GM20431 (cell line): ENCODE measurements around the gene RNF123.
"Not testable (repeated sequence)": the region's sequence is repeated elsewhere in the genome, so short reads cannot be mapped to it uniquely, and the experiment has no call there.

ENCODE experiments used
- in situ Hi-C: fragments of 300-500 bp; cut with MseI, MboI; formaldehyde crosslinking; loops from one replicate; pipeline ENCODE4 v1.15.0; 2020; ENCODE audit warnings: low sequenced_read_pairs; ENCODE audit not compliant: unreplicated experiment

RNF123 gene

DNA sequence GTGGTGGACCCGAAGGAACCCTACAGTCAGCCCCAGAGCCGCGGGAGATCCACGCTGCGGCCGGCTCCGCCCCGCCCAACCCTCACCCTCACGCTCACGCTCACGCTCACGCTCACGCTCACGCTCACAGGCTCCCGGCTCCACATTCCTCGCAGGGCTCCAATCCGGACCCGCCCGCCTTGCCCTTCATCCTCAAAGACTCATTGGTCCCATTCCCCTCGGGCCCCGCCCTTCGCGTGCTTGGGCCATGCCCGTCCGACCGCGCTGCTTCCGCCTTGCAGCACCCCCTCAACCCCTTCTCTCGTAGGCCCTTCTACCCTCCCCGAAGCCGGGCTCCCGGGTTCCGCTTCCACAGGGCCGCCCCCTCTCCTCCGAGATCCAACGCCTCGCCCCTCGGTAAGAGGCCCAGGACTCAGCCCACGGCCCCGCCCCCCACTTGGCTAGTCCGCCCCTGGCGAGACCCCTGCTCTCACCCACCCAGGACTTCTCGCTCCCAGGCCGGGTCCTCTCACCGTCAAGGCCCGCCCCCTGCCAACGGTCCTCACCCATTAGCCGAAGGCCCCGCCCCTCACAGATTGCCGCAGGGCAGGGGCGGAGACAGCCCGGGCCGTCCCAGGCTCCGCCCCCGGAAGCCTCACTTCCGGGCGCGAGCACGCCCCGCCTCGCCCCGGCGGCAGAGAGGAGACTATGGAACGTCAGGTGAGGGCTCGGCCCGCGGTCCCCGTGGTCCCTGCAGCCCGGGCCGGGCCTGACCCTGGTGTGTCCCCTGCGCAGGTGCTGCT is 15.5 kb upstream of the RNF123 start, which contains the start of gene APEH:
TSS of gene APEH (plus strand) at position 637 of the 782 bp plus-strand sequence. CDS start at position 688, 51 bp downstream.
- in situ Hi-C loops = no loop called here

DNA sequence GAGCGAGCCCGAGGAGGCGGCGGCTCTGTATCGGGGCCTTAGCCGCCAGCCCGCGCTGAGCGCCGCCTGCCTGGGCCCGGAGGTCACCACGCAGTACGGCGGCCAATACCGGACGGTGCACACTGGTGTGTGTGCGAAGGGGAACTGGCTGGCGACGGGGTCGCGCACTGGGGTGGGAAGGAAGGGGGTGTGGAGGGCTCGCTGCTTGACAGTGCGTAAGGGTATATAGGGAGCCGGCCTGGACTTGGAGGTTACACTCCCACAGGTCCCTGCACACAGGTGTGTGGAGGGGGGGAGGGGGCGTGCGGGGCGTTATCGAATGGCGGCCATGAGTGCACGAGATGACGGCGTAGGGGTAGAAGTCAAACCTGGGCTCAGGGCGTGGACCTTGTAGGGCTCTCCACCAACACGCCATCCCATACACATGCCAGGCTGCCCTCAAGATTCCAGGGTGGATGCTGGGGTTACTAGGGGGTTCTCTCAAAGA is 14.8 kb upstream of the RNF123 start:
- in situ Hi-C loops = no loop called here

DNA sequence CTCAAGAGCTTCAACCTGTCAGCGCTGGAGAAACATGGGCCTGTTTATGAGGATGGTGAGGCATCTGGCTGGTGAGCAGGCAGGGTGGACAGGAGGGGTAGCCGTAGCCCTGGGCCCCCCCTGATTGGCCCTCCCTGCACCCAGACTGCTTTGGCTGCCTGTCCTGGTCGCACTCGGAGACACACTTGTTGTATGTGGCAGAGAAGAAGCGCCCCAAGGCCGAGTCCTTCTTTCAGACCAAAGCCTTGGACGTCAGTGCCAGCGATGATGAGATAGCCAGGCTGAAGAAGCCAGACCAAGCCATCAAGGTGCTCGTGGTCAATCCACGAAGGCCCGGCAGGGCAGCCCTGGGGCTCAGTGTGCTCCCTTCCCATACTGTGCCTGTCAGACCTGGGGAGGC is 13.4 kb upstream of the RNF123 start:
- in situ Hi-C loops = no loop called here

DNA sequence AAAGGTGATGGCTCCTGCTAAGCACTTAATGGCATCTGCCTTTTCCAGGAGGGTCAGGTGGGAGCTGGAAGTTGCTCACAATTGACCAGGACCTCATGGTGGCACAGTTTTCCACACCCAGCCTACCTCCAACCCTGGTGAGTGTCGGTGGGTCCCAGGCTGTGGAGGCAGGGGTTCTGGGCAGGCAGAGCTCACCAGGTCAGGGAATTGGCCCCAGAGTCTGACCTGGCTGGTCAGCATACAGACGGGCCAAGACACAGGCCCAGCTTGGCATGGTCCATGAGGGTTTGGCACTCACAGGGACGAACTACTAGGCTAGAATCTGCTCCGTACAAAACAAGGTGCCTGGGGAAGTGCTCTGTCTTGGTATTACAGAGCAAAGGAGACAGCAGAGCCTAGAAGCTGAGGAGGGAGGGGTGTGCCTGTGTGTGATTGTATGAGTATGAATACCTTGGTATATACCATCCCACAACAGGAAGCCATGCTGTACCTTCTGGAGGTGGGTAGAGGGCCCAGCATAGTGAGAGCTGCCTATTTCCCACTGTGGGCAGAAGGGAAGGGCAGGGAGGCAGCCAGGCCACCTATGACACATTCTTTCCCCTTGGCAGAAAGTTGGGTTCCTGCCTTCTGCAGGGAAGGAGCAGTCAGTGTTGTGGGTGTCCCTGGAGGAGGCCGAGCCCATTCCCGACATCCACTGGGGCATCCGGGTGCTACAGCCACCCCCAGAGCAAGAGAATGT is 8.7 kb upstream of the RNF123 start:
- in situ Hi-C loops = no loop called here

DNA sequence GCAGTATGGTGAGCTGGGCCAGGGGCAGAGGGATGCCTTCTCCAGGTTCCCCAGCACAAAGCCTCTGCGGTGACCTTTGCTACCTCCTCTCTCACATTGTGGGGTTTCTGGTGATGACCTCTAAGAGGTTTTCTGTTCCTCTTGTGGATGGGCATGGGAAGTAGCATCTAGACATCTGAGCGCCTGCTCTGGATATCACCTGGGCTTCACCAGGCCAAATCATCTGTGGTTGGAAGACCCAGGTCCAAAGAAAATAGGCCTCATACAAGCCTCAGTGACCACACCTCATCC is 8.2 kb upstream of the RNF123 start:
- in situ Hi-C loops = no loop called here

DNA sequence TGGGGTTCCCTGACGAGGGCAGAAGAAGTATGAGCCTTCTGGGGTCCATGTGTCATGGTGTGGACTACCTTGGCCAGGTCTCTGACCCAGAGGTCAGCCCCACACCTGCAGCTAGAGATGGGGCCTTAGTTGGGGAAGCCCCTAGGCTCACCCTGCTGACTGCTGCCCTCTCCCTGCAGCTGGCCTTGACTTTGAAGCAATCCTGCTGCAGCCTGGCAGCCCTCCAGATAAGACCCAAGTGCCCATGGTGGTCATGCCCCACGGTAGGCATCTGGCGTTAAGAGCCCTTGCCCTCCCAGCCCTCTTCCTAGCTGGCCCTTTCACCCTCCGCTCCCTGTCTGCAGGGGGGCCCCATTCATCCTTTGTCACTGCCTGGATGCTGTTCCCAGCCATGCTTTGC is 7.8 kb upstream of the RNF123 start:
- in situ Hi-C loops = no loop called here

DNA sequence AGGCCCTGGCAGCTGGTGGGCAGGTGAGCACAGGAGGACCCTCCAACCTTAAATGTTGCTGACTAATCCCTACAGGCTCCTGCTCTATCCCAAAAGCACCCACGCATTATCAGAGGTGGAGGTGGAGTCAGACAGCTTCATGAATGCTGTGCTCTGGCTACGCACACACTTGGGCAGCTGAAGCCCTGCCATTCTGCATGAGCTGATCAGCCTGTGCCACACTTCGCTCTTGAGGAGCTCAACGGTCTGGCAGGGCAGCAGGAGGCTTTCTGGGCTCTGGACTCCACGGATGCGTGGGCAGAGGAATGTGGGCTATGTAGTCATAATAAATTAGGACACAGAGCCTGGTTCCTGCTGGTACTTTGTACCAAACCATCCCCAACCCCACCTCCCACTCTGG is 6.2 kb upstream of the RNF123 start:
- in situ Hi-C loops = no loop called here

DNA sequence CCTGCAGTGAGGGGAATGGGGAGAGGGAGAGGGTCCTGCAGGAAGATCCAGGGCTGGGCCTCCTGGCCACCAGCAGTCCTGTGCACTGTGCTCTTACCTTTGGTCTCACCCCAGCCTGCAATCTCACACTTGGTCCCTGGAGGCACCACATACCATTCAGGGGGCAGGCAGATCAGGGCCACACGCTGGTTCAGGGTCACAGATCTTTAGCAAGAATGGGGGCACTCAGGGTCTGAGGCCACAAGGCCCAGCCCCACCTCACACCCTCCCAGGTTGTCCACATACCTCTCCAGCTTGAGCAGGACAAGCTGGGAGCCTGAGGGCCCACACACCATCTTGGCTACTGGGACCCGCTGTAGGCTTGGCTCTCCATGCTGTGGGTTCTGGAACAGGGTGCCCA is 4.9 kb upstream of the RNF123 start:
- in situ Hi-C loops = not testable (repeated sequence)

DNA sequence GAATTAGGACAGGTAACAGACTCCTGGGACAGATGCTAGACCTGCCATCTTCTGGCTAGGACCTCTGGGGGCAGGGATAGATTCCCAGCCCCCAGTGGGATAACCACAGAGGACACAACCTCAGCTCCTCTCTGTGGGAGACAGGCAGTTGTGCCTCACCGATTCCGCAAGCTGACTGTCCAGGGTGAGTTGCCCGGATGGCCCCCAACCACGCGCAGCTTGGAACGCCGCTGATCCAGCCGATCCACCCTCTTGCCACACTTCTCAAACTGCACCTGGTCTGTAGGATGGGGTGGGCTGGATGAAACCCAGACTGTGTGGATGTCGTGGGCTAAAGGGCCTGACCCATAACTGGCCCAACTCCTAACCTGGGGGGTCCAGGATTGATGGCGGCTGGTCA is 4.3 kb upstream of the RNF123 start:
- in situ Hi-C loops = not testable (repeated sequence)

DNA sequence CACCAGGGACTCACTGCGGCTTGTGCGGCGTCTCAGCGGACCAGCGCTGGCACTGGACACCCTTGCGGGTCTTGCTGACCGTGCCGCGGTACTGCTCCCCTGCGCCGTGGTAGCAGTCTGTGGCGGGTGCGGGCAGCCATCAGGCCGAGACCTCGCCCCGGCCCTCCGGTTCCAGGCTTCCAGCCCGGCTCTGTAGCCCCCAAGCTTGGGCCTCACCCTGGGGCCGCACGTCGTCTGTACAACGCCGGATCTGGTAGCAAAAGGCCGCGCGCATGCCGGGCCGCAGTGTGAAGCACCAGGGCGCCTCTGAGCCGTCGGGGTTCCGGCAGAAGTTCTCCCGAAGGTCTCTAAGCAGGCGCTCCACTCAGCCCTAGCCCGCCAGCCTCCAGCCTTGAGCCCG is 3.5 kb upstream of the RNF123 start:
- in situ Hi-C loops = not testable (repeated sequence)

DNA sequence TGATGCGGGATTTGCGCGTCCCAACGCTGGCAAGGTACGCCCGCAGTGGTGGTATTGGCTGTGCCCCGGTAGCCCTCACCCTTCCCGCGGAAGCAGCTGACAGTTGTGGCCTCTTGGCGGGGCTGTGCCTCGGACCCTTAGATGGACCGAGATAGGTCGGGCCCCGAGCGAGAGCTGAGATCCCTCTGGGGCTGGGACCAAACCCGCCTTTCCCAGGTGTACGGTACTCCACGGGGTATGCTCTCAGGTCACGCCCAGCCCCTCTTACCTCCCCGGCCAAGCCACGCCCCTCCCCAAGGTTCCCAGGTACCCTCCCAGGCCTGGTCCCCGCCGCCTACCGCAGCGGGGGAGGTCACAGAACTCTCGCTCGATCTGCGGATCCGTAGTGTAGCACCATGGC is 3.0 kb upstream of the RNF123 start:
- in situ Hi-C loops = not testable (repeated sequence)

DNA sequence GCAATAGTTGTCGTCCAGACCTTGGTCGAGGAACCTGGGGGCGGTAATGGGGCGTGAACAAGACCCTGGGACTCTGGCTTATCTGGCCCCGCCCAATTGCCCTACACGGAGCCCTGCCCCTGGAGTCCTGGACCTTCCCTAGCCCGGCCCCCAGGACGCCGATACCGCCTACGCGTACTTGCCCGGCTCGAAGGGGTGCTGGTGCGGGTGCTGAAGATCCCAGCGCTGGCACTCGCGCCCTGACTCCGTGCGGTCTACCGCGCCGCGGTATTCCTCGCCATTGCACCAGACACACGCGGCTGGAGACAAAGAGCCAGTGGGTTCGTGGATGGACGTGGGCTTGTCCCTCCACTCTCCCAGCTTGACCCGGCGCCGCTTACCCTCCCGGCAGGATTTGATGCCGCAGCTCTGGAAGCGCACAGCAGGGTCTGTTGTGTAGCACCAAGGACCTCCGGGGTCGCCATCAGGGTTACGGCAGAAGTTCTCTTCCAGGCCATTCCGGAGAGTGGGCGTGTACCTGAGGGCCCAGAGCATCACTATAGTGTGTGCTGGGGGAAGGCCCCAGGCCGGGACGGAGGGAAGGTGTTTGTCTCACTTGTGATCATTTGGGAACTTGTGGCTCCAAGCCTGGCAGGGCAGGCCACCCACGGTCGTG is 2.5 kb upstream of the RNF123 start:
- in situ Hi-C loops = not testable (repeated sequence)

DNA sequence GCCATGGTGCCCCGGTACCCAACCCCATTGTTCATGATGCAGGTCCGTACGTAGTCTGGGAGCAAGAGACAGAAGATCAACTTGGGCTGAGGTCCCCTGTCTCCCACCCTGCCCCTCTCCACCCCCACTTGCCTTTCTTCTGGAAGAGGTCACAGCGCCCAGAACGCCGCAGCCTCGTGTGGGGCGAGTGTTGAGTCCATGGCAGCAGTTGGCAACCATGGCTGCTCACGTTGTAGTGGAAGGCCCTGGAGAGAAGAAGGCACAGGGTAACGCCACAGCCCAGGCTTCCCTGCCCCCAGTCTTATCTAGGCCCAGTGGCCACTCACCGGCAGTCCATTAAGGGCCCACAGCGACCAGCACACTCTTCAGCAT is 1.9 kb upstream of the RNF123 start:
- in situ Hi-C loops = not testable (repeated sequence)

DNA sequence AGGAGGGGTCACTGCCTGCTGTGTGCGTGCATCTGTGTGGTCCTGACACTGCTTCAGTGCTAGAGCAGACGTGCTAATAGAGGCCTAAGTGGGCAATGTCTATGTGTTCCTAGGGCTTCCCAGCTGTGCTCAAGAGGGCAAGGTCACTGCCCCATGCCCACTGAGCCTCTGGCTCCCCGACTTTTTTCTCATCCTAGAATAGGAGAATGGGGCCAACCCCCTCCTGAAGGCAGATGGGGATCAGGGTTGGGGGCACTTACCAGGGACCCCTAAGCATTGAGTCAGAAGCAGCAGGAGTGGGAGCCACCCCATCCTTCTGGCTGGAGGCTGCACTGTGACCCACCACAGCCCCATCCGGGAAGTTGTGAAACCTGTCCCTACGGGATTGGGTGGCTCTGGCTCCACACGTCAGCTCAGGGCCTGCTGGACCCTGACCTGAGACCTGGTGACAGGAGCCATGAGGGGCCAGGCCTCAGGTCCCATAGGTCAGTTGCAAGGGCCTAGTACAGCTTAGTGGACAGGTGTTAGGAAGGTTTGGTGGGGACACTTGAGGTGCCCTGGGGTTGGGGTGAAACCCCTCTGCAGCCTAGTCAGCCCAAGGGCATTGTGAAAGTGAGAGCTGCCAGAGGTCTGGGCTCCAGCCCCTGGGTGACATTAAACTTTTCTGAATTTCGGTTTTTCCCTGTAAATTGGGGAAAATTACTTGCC is 865 bp upstream of the RNF123 start:
- in situ Hi-C loops = not testable (repeated sequence)

DNA sequence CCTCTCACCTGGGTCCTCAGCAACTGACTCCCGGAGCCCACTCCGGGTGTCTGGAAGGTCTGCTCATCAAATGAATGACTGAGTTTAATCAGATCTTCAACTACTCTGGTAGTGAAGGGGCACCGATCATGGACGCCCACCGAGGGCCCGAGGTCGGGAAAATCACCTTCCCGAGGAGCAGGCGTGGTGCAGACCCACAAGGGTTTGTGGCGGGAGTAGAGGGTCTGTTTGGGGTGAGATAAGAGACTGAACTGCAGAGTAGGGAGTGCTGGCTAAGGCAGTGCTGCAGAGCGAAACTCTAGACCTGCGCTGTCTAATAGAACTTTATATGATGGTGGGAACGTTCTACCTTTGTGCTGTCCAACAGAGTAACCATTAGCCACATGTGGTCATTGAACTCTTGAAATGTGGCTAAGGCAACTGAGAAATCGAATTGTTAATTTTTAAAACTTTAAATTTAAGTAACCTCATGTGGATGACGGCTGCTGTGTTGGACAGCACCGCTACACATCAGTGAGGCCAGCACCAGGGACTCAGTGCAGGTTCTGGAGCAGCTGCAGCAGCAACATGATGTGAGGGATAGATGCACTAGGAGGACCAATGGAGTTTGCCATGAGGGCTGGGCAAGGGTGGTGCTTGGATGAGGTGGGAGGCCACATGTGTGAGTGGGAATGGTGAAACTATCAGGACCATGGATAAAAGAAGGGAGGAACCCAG is 709 bp downstream of the RNF123 start:
- in situ Hi-C loops = not testable (repeated sequence)

DNA sequence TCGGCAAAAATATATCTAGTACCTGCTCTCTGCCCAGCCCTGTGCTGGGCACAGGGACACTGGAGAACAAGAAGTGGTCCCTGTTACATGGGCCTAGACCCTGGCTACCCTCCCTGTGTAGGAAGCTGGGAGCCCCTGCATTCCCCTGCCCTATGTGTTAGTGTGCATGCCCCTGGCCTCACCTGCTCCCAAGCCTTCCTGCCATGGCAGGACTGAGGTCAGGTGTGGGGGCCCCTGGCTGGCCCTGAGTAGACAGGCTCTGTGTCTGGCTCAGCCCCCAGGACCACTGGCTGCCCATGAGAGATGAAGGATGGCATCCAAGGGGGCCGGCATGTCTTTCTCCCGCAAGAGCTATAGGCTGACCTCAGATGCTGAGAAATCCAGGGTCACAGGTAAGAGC is 1.5 kb downstream of the RNF123 start:
- in situ Hi-C loops = not testable (repeated sequence)

DNA sequence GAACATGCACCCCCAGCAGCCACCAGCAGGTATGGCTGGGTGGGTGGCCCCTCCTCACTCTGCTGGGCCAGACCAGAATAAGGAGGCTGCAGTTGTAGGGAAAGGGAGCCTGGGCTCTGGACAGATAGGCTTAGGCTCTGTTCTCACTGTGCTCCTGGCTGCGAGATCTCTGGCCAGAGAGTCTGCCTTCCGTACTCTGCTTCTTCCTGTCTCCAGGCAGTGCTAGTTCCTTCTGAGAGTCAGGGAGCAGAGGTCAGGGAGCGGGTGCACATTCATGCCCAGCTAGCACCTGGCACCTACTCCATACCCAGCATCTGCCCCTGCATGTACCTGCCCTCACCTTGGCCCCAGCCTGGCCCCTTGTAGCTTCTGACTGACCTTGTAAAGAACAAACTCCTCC is 2.1 kb downstream of the RNF123 start:
- in situ Hi-C loops = not testable (repeated sequence)

DNA sequence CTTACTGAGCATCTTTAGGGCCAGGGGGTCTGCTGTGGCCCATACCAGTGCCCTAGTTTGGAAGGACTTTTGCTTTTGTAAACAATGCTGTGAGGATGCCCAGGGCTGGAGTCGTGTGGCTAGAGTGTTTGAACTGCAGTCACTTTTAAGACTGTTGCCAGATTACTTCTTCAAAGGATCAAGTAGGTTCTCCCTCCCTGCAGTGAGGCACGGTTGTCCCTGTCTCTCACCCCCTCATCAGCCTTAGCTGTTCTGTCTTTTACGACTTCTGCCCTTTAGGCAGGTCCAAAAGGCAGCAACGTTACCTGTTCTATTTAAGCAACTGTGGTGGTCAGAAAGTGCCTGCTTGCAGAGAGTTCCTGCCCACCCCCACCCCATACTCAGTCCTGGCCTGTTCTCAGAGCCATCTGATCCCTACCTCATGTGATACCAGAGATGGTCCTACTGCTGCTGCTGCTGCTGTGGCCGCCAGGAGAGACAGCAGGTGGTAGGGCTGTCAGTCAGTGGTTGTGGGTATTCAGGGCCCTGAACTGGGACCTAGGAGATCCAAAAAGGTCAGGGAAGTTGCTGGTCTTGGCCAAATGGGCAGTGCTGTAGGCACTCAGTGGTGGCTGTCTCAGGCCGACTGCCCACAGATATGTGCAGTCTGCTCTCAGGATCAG is 5.2 kb downstream of the RNF123 start:
- in situ Hi-C loops = not testable (repeated sequence)

DNA sequence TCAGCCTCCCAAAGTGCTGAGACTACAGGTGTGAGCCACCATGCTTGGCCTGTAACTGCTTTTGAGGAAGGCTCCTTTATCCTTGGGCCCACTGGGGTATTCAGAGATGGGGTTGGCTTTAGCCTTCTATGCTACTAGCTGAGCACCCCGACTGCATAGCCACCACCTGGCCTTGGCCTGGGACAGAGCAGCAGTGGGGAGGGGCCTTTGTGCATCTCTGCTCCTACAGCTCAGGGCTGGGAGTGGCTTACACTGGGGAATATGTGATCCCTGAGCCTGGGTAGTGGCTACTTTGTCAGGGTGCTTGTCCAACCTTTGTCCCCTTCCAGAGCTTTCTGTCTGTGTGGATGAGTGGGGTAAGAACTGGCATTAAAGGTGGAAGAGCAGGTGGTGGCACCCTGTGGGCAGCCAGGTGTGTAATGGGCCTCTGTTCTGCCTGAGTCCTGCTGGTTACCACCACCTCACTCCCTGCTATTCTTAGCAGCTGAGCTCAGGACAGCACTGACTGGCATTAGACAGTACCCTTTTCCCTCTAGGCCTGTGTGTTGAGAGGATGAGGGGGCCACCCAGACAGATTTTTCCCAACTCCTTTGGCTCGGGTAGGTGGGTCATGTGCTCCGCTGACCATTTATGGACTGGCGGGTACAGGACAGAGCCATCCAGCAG is 6.1 kb downstream of the RNF123 start:
- in situ Hi-C loops = not testable (repeated sequence)
